H9 (cell line): Measurements from ENCODE around the gene CACNA1I. TPM values are rescaled to one million over a fixed set of nuclear protein-coding genes. Genes with fewer than 3 reads are reported as not detected.

Experiments used
- DNase-seq: peaks from one replicate; pipeline ENCODE4 v3.0.0-alpha.2; 2017
- H2AFZ ChIP-seq: one replicate; pipeline ENCODE4 v1.6.1; 2013; ENCODE audit warnings: mild to moderate bottlenecking, low read length, control low read depth, moderate library complexity
- H2AK5ac ChIP-seq: 2 replicates; pipeline ENCODE4 v1.6.1; 2013; ENCODE audit warnings: low read length, control low read depth, mixed read lengths; ENCODE audit not compliant: insufficient read length
- H2BK120ac ChIP-seq: one replicate; pipeline ENCODE4 v1.6.1; 2013; ENCODE audit warnings: low read depth, mild to moderate bottlenecking, low read length, control low read depth, inconsistent platforms; ENCODE audit not compliant: poor library complexity, severe bottlenecking
- H2BK12ac ChIP-seq: 2 replicates; pipeline ENCODE4 v1.6.1; 2013; ENCODE audit warnings: low read length, control low read depth, mixed read lengths, low read depth; ENCODE audit not compliant: insufficient read length
- H2BK15ac ChIP-seq: 2 replicates; pipeline ENCODE4 v1.6.1; 2013; ENCODE audit warnings: low read depth, low read length, control low read depth
- H2BK20ac ChIP-seq: one replicate; pipeline ENCODE4 v1.6.1; 2013; ENCODE audit warnings: low read depth, mild to moderate bottlenecking, low read length, control low read depth, inconsistent platforms; ENCODE audit not compliant: poor library complexity, severe bottlenecking
- H2BK5ac ChIP-seq: 2 replicates; pipeline ENCODE4 v1.6.1; 2013; ENCODE audit warnings: low read length, control low read depth, mixed read lengths; ENCODE audit not compliant: insufficient read length
- H3K14ac ChIP-seq: 2 replicates; pipeline ENCODE4 v1.6.1; 2013; ENCODE audit warnings: low read length, control low read depth; ENCODE audit not compliant: insufficient read depth
- H3K18ac ChIP-seq: 2 replicates; pipeline ENCODE4 v1.6.1; 2013; ENCODE audit warnings: low read depth, mild to moderate bottlenecking, mixed read lengths, low read length, control low read depth; ENCODE audit not compliant: insufficient read length
- H3K23ac ChIP-seq: 2 replicates; pipeline ENCODE4 v1.6.1; 2013; ENCODE audit warnings: low read length, control low read depth, mixed read lengths, low read depth; ENCODE audit not compliant: insufficient read length
- H3K23me2 ChIP-seq: 2 replicates; pipeline ENCODE4 v1.6.1; 2013; ENCODE audit warnings: low read depth, mild to moderate bottlenecking, mixed read lengths, low read length, control low read depth; ENCODE audit not compliant: insufficient read length, poor library complexity, severe bottlenecking
- H3K27ac ChIP-seq: 2 replicates; pipeline ENCODE4 v1.5.1; 2013; ENCODE audit warnings: low read length, control low read depth, mixed read lengths, low read depth; ENCODE audit not compliant: insufficient read length
- H3K27me3 ChIP-seq: 2 replicates; pipeline ENCODE4 v1.6.1; 2013; ENCODE audit warnings: low read length, control low read depth, inconsistent platforms; ENCODE audit not compliant: insufficient read depth
- H3K4ac ChIP-seq: 2 replicates; pipeline ENCODE4 v1.6.1; 2013; ENCODE audit warnings: low read depth, mild to moderate bottlenecking, control low read depth, inconsistent platforms, low read length, moderate library complexity
- H3K4me1 ChIP-seq: 2 replicates; pipeline ENCODE4 v1.6.1; 2013; ENCODE audit warnings: low read length, control low read depth, inconsistent platforms; ENCODE audit not compliant: insufficient read depth
- H3K4me2 ChIP-seq: 2 replicates; pipeline ENCODE4 v1.6.1; 2013; ENCODE audit warnings: low read length, control low read depth, mixed read lengths; ENCODE audit not compliant: insufficient read length, insufficient read depth
- H3K56ac ChIP-seq: 2 replicates; pipeline ENCODE4 v1.6.1; 2013; ENCODE audit warnings: low read depth, mild to moderate bottlenecking, mixed read lengths, low read length, control low read depth; ENCODE audit not compliant: insufficient read length
- H3K79me1 ChIP-seq: 2 replicates; pipeline ENCODE4 v1.6.1; 2013; ENCODE audit warnings: low read depth, mild to moderate bottlenecking, moderate library complexity, low read length, control low read depth, inconsistent platforms; ENCODE audit not compliant: insufficient read depth, poor library complexity, severe bottlenecking
- H3K79me2 ChIP-seq: 2 replicates; pipeline ENCODE4 v1.6.1; 2013; ENCODE audit warnings: low read length, control low read depth, inconsistent platforms; ENCODE audit not compliant: insufficient read depth
- H3K9ac ChIP-seq: 2 replicates; pipeline ENCODE4 v1.6.1; 2013; ENCODE audit warnings: low read length, control low read depth, mixed read lengths; ENCODE audit not compliant: insufficient read length; ENCODE audit errors: extremely low read depth
- H3K9me3 ChIP-seq: one replicate; pipeline ENCODE4 v1.6.1; 2013; ENCODE audit warnings: low read depth, low read length, inconsistent platforms; ENCODE audit not compliant: control insufficient read depth
- H3T11ph ChIP-seq: one replicate; pipeline ENCODE4 v1.6.1; 2013; ENCODE audit warnings: mild to moderate bottlenecking, low read length, control low read depth, inconsistent platforms
- H4K20me1 ChIP-seq: one replicate; pipeline ENCODE4 v1.6.1; 2013; ENCODE audit not compliant: control insufficient read depth, insufficient read length, insufficient read depth
- H4K5ac ChIP-seq: 2 replicates; pipeline ENCODE4 v1.6.1; 2013; ENCODE audit warnings: low read depth, mild to moderate bottlenecking, mixed read lengths, low read length, control low read depth; ENCODE audit not compliant: insufficient read length
- H4K8ac ChIP-seq: replicated peaks from 2 replicates; pipeline ENCODE4 v1.6.1; 2013; ENCODE audit warnings: low read length, control low read depth, mixed read lengths, low read depth; ENCODE audit not compliant: insufficient read length
- H4K91ac ChIP-seq: 2 replicates; pipeline ENCODE4 v1.6.1; 2013; ENCODE audit warnings: low read depth, mild to moderate bottlenecking, moderate library complexity, mixed read lengths, low read length, control low read depth; ENCODE audit not compliant: insufficient read length
- H3K27ac Mint-ChIP-seq, 3 experiments: 2 replicates in 2 of 3; 3 replicates in 1 of 3; pipeline ENCODE4 v1.8.0; 2020 to 2021; ENCODE audit warnings: mixed read lengths in 3 of 3, mild to moderate bottlenecking in 1 of 3, moderate library complexity in 1 of 3
- H3K27me3 Mint-ChIP-seq: 2 replicates; pipeline ENCODE4 v1.8.0; 2021; ENCODE audit warnings: low read depth, mild to moderate bottlenecking, moderate library complexity, mixed read lengths
- H3K36me3 Mint-ChIP-seq, 3 experiments: 2 replicates in 2 of 3; 3 replicates in 1 of 3; pipeline ENCODE4 v1.8.0; 2020 to 2021; ENCODE audit warnings: low read depth in 3 of 3, mixed read lengths in 3 of 3; ENCODE audit not compliant: insufficient read depth in 1 of 3
- H3K4me1 Mint-ChIP-seq, 2 experiments: 2 replicates each; pipeline ENCODE4 v1.8.0; 2020; ENCODE audit warnings: mixed read lengths in 2 of 2
- H3K4me3 Mint-ChIP-seq, 2 experiments: 2 replicates in 1 of 2; 3 replicates in 1 of 2; pipeline ENCODE4 v1.8.0; 2020 to 2021; ENCODE audit warnings: mild to moderate bottlenecking in 2 of 2, mixed read lengths in 2 of 2, moderate library complexity in 1 of 2
- H3K9me3 Mint-ChIP-seq, 2 experiments: 2 replicates in 1 of 2; 3 replicates in 1 of 2; pipeline ENCODE4 v1.8.0; 2020; ENCODE audit warnings: mild to moderate bottlenecking in 2 of 2, mixed read lengths in 2 of 2, moderate library complexity in 1 of 2
- WGBS: extraction: QIAGEN DNeasy Blood & Tissue Kit; methylation state at CpG from one replicate; pipeline ENCODE4 v1.1.7; 2013; ENCODE audit warnings: missing lambda C conversion rate, low lambda C conversion rate, mixed read lengths; ENCODE audit not compliant: insufficient read length; ENCODE audit errors: extremely low coverage; 5-methylcytosine and 5-hydroxymethylcytosine counted together
- total RNA-seq: library from RNA; stranded (reverse); gene quantifications from 2 replicates; pipeline ENCODE4 v1.2.1, GENCODE V29; 2021
- TF ChIP-seq, protein P1 (sequence below): fragments of 200-600 bp; sonication (generic); conservative IDR thresholded peaks from 3 replicates; pipeline ENCODE4 v1.8.0; 2021; ENCODE audit warnings: antibody characterized with exemption, mild to moderate bottlenecking

CACNA1I gene
- total RNA-seq, 1 experiment from 2014 or later, result 0.50 TPM

GRCh38 chr22:39712751-39713525 is 142.4 kb downstream of the CACNA1I start:
- H3K4me3 Mint-ChIP-seq, result no peak overlapping the region
- Histone ChIP-seq H3K18ac (no peak overlapping the region), H4K8ac (no peak overlapping the region), H3K14ac (no peak overlapping the region), H3K4ac (no peak overlapping the region), H2BK5ac (no peak overlapping the region), H2BK120ac (no peak overlapping the region), H3K23me2 (no peaks in the 10 kb centered on the region), H3K79me1 (no peaks in the 10 kb centered on the region), H2BK20ac (no peak overlapping the region), H2BK15ac (no peak overlapping the region), H3K79me2 (no peaks in the 10 kb centered on the region), H4K5ac (no peak overlapping the region), H3K27ac (no peak overlapping the region), H2BK12ac (no peak overlapping the region), H3K9ac (no peak overlapping the region), H3K56ac (no peak overlapping the region), H3T11ph (no peak overlapping the region), H3K23ac (no peak overlapping the region), H3K4me2 (no peak overlapping the region), H4K20me1 (no peaks in the 10 kb centered on the region), H3K27me3 (no peaks in the 10 kb centered on the region), H4K91ac (no peak overlapping the region), H3K4me1 (no peaks in the 10 kb centered on the region), H2AFZ (no peak overlapping the region), H3K9me3 (no peaks in the 10 kb centered on the region), H2AK5ac (no peak overlapping the region)
- H3K36me3 Mint-ChIP-seq, result no peaks in the 10 kb centered on the region
- TF ChIP-seq, protein P1, sequence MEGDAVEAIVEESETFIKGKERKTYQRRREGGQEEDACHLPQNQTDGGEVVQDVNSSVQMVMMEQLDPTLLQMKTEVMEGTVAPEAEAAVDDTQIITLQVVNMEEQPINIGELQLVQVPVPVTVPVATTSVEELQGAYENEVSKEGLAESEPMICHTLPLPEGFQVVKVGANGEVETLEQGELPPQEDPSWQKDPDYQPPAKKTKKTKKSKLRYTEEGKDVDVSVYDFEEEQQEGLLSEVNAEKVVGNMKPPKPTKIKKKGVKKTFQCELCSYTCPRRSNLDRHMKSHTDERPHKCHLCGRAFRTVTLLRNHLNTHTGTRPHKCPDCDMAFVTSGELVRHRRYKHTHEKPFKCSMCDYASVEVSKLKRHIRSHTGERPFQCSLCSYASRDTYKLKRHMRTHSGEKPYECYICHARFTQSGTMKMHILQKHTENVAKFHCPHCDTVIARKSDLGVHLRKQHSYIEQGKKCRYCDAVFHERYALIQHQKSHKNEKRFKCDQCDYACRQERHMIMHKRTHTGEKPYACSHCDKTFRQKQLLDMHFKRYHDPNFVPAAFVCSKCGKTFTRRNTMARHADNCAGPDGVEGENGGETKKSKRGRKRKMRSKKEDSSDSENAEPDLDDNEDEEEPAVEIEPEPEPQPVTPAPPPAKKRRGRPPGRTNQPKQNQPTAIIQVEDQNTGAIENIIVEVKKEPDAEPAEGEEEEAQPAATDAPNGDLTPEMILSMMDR, result no peak
- no CpG with 5 or more reads among the region's 18 CpGs for WGBS
- no peak for DNase-seq
- peaks cover 11 to 14% of the 10 kb centered on the region in 2 experiments for H3K4me1 Mint-ChIP-seq
- H3K9me3 Mint-ChIP-seq, result no peaks in the 10 kb centered on the region
- H3K27me3 Mint-ChIP-seq, result peaks cover 8% of the 10 kb centered on the region
- H3K27ac Mint-ChIP-seq, result peak overlapping the region in 1 of 3 experiments; percentile 87; a peak in 1 of 7 replicates
